Measurements from ENCODE around the gene NBEAL2. TPM values are rescaled to one million over a fixed set of nuclear protein-coding genes. Genes with fewer than 3 reads are reported as not detected.
A peak's percentile ranks its signal among the peaks of the same experiment; 100 is the strongest.

Gene NBEAL2
- total RNA-seq, 2 donors from 2014 or later, result 25.8 to 53.5 TPM

DNA sequence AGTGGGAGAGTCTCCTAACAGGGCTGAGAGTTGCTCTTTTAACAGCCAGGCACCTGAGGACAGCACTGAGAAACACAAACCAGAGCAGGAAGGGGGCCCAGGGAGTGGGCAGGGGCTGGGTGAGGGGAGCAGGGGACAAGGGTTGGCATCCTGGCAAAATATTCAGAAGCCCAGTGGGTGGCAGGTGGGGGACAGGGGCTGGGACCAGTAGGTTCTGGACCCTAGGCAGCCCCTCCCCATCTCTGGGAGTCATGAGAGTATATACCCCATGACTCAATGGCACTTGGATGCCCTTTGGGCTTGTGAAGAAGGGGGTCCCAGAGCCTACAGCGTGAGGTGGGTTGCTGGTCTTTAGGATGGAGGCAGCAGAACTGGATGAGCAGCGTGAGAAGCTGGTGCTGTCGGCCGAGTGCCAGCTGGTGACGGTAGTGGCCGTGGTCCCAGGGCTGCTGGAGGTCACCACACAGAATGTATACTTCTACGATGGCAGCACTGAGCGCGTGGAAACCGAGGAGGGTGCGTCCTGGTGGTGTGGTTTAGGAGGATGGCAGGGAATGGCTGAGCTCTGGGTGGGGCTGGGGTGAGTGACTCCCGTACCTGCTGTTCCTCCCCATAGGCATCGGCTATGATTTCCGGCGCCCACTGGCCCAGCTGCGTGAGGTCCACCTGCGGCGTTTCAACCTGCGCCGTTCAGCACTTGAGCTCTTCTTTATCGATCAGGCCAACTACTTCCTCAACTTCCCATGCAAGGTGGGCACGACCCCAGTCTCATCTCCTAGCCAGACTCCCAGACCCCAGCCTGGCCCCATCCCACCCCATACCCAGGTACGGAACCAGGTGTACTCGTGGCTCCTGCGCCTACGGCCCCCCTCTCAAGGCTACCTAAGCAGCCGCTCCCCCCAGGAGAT, 24.2 kb downstream of the NBEAL2 start:
- Histone ChIP-seq H3K36me3 (peaks cover 0 to 6% of the 10 kb centered on the region in 2 donors), H3K4me3 (no peak overlapping the region), H3K9me3 (no peaks in the 10 kb centered on the region), H3K27ac (no peak overlapping the region), H3K4me1 (replicated peaks) (no peaks in the 10 kb centered on the region), H3K27me3 (replicated peaks; ENCODE audit: insufficient read depth) (no peaks in the 10 kb centered on the region)
- DNase-seq (ENCODE audit: low spot score), result no peak
- TF ChIP-seq, protein P1, sequence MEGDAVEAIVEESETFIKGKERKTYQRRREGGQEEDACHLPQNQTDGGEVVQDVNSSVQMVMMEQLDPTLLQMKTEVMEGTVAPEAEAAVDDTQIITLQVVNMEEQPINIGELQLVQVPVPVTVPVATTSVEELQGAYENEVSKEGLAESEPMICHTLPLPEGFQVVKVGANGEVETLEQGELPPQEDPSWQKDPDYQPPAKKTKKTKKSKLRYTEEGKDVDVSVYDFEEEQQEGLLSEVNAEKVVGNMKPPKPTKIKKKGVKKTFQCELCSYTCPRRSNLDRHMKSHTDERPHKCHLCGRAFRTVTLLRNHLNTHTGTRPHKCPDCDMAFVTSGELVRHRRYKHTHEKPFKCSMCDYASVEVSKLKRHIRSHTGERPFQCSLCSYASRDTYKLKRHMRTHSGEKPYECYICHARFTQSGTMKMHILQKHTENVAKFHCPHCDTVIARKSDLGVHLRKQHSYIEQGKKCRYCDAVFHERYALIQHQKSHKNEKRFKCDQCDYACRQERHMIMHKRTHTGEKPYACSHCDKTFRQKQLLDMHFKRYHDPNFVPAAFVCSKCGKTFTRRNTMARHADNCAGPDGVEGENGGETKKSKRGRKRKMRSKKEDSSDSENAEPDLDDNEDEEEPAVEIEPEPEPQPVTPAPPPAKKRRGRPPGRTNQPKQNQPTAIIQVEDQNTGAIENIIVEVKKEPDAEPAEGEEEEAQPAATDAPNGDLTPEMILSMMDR (IDR thresholded peaks at IDR 0.05), result no peak
- TF ChIP-seq POLR2A (IDR thresholded peaks at IDR 0.05), result no peak
- TF ChIP-seq POLR2AphosphoS5 (IDR thresholded peaks at IDR 0.05), result no peak
- 94% methylated on average over 27 of the region's 27 CpGs for WGBS
- intact Hi-C loops (cut with DNase I), result loop anchor here (10.0 kb wide), 1 partner anchor 321 kb away; no protein-coding TSS in a partner anchor

DNA sequence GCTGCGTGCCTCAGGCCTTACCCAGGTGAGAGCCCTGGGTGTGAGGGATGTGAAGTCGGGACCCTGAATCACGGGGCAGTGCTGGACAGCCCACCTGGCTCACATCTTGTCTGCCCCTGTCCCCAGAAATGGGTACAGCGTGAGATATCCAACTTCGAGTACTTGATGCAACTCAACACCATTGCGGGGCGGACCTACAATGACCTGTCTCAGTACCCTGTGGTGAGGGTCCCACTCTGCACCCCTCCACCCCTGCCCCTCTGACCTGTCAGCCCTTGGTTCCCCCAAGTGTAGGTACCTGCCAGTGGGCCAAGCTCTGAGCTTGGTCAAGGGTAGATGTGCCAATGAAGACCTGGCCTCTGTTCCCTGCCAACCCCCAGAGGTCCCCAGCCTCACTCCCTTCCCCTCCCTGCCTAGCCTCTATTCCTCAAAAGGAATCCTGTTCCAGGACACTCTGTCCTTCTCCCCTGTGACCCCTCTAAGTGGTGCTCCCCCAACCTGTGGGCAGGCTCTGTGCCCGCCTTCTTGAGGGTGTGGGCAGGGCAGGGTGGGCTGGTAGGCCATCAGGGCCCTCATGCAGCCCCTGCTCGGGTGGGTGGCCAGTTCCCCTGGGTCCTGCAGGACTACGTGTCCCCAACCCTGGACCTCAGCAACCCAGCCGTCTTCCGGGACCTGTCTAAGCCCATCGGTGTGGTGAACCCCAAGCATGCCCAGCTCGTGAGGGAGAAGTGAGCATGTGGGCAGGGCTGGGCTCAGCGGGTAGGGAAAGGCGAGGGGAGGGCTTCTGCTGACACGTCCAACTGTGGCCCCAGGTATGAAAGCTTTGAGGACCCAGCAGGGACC, 25.1 kb downstream of the NBEAL2 start:
- intact Hi-C loops (cut with DNase I), result loop anchor here (5.0 to 10.0 kb wide), 2 partner anchors 137 to 320 kb away; no protein-coding TSS in a partner anchor
- no peak for DNase-seq (ENCODE audit: low spot score)
- Histone ChIP-seq H3K4me3 (no peak overlapping the region), H3K4me1 (replicated peaks) (no peaks in the 10 kb centered on the region), H3K36me3 (peaks cover 0 to 6% of the 10 kb centered on the region in 2 donors), H3K9me3 (no peaks in the 10 kb centered on the region), H3K27me3 (replicated peaks; ENCODE audit: insufficient read depth) (no peaks in the 10 kb centered on the region), H3K27ac (no peak overlapping the region)
- 92% methylated on average over 17 of the region's 17 CpGs for WGBS
- TF ChIP-seq, protein P1 (IDR thresholded peaks at IDR 0.05), result no peak
- TF ChIP-seq POLR2AphosphoS5 (IDR thresholded peaks at IDR 0.05) (no peak), POLR2A (IDR thresholded peaks at IDR 0.05) (no peak)

DNA sequence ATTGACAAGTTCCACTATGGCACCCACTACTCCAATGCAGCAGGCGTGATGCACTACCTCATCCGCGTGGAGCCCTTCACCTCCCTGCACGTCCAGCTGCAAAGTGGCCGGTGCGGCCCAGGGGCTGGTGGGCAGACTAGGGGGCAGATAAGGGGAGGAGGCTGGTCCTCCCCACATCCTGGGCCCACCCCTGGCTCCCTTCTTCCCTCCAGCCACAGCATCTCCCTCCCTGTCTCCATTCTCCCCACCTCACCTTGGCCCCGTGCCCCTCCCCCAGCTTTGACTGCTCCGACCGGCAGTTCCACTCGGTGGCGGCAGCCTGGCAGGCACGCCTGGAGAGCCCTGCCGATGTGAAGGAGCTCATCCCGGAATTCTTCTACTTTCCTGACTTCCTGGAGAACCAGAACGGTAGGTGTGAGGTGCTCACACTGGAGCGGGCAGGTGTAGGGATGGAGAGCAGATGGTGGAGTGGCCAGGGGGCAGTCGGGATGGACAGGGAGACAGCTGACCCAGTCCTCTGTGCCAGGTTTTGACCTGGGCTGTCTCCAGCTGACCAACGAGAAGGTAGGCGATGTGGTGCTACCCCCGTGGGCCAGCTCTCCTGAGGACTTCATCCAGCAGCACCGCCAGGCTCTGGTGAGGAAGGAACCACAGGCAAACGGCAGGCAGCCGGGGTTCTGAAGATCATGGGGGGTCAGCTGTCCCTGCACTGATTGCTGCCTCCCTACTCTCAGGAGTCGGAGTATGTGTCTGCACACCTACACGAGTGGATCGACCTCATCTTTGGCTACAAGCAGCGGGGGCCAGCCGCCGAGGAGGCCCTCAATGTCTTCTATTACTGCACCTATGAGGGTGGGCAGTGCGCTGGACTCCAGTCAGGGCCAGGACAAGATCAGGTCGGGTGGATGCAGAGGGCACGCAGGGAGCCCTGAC, 26.0 kb downstream of the NBEAL2 start:
- Histone ChIP-seq H3K27me3 (replicated peaks; ENCODE audit: insufficient read depth) (no peaks in the 10 kb centered on the region), H3K4me3 (no peak overlapping the region), H3K4me1 (replicated peaks) (no peaks in the 10 kb centered on the region), H3K36me3 (peaks cover 0 to 6% of the 10 kb centered on the region in 2 donors), H3K27ac (no peak overlapping the region), H3K9me3 (no peaks in the 10 kb centered on the region)
- peak; percentile 54 for DNase-seq (ENCODE audit: low spot score)
- WGBS, result 68% methylated on average over 32 of the region's 32 CpGs
- intact Hi-C loops (cut with DNase I), result loop anchor here (5.0 to 10.0 kb wide), 2 partner anchors 138 to 319 kb away; no protein-coding TSS in a partner anchor
- TF ChIP-seq, protein P1 (IDR thresholded peaks at IDR 0.05), result no peak
- TF ChIP-seq POLR2AphosphoS5 (IDR thresholded peaks at IDR 0.05), result peak; percentile 68
- no peak for TF ChIP-seq POLR2A (IDR thresholded peaks at IDR 0.05)

DNA sequence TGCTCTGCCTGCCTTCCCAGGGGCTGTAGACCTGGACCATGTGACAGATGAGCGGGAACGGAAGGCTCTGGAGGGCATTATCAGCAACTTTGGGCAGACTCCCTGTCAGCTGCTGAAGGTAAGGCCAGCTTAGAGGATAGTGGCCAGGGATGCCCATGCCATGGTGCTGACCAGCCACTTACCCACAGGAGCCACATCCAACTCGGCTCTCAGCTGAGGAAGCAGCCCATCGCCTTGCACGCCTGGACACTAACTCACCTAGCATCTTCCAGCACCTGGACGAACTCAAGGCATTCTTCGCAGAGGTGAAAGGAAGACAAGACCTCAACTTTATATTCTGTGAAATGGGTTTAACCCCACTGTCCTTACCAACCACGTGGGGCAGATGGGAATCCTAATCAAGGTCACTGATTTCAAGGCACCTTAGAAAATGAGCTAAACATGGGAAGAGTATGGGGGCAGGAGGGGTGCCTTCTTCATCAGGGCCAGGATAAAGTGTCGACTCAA, 26.7 kb downstream of the NBEAL2 start:
- Histone ChIP-seq H3K4me1 (replicated peaks) (no peaks in the 10 kb centered on the region), H3K4me3 (no peak overlapping the region), H3K27me3 (replicated peaks; ENCODE audit: insufficient read depth) (no peaks in the 10 kb centered on the region), H3K36me3 (peaks cover 0 to 6% of the 10 kb centered on the region in 2 donors), H3K9me3 (no peaks in the 10 kb centered on the region), H3K27ac (no peak overlapping the region)
- intact Hi-C loops (cut with DNase I), result loop anchor here (5.0 to 10.0 kb wide), 2 partner anchors 139 to 319 kb away; no protein-coding TSS in a partner anchor
- 93% methylated on average over 9 of the region's 9 CpGs for WGBS
- no peak for DNase-seq (ENCODE audit: low spot score)
- TF ChIP-seq POLR2A (IDR thresholded peaks at IDR 0.05), result no peak
- TF ChIP-seq, protein P1 (IDR thresholded peaks at IDR 0.05), result no peak
- no peak for TF ChIP-seq POLR2AphosphoS5 (IDR thresholded peaks at IDR 0.05)
